ENCODE measurements around the gene ZNRF3.
"Not testable (repeated sequence)": the region's sequence is repeated elsewhere in the genome, so short reads cannot be mapped to it uniquely, and the experiment has no call there.

The ZNRF3 gene

GRCh38 chr22:28884747-28885350, 1.5 kb downstream of the ZNRF3 start:
- DNase-seq, result no peak

GRCh38 chr22:28885939-28886338, 2.6 kb downstream of the ZNRF3 start:
- no peak for DNase-seq

- not testable (repeated sequence) for DNase-seq
Measured at GRCh38 chr22:28886679-28887078, 3.3 kb downstream of the ZNRF3 start.

GRCh38 chr22:28887725-28888459, 4.5 kb downstream of the ZNRF3 start:
- no peak for DNase-seq

- no peak for DNase-seq
Measured at GRCh38 chr22:28889478-28890024, 6.2 kb downstream of the ZNRF3 start.

- DNase-seq, result no peak
Measured at GRCh38 chr22:28891156-28891733, 7.9 kb downstream of the ZNRF3 start.

- no peak for DNase-seq
Measured at GRCh38 chr22:28892175-28892731, 8.9 kb downstream of the ZNRF3 start.

- DNase-seq, result no peak
Measured at GRCh38 chr22:28893810-28894209, 10.4 kb downstream of the ZNRF3 start.

GRCh38 chr22:28894334-28894733, 11.0 kb downstream of the ZNRF3 start:
- DNase-seq, result peak; percentile 22 to 58 (median 44)

- DNase-seq, result no peak
Measured at GRCh38 chr22:28894807-28895206, 11.4 kb downstream of the ZNRF3 start.

GRCh38 chr22:28896611-28897010, 13.2 kb downstream of the ZNRF3 start:
- DNase-seq, result peak in 1 of 4 experiments; percentile 9

- no peak for DNase-seq
Measured at GRCh38 chr22:28898233-28898629, 14.9 kb downstream of the ZNRF3 start.

GRCh38 chr22:28899199-28899853, 16.0 kb downstream of the ZNRF3 start:
- peak in 2 of 4 experiments; percentile 6 to 12 for DNase-seq

GRCh38 chr22:28900379-28900925, 17.1 kb downstream of the ZNRF3 start:
- no peak for DNase-seq

- DNase-seq, result no peak
Measured at GRCh38 chr22:28902490-28902889, 19.1 kb downstream of the ZNRF3 start.

- no peak for DNase-seq
Measured at GRCh38 chr22:28903080-28903479, 19.7 kb downstream of the ZNRF3 start.

GRCh38 chr22:28903729-28904128, 20.4 kb downstream of the ZNRF3 start:
- no peak for DNase-seq

- DNase-seq, result no peak
Measured at GRCh38 chr22:28904211-28904896, 21.0 kb downstream of the ZNRF3 start.

GRCh38 chr22:28905256-28905832, 22.0 kb downstream of the ZNRF3 start:
- no peak for DNase-seq

- DNase-seq, result no peak
Measured at GRCh38 chr22:28906312-28906711, 22.9 kb downstream of the ZNRF3 start.

- DNase-seq, result no peak
Measured at GRCh38 chr22:28907311-28908008, 24.1 kb downstream of the ZNRF3 start.

All from suppressor macrophage (primary cell).